GM21423 (cell line): ENCODE data around the gene NR5A2.
"Not testable (repeated sequence)": the region's sequence is repeated elsewhere in the genome, so short reads cannot be mapped to it uniquely, and the experiment has no call there.

Experiments
- ATAC-seq: cut with Tn5 transposase; IDR thresholded peaks from one replicate; pipeline ENCODE4 v1.9.1; 2021; ENCODE audit warnings: mild to moderate bottlenecking, moderate library complexity; ENCODE audit not compliant: unreplicated experiment

Gene NR5A2

DNA sequence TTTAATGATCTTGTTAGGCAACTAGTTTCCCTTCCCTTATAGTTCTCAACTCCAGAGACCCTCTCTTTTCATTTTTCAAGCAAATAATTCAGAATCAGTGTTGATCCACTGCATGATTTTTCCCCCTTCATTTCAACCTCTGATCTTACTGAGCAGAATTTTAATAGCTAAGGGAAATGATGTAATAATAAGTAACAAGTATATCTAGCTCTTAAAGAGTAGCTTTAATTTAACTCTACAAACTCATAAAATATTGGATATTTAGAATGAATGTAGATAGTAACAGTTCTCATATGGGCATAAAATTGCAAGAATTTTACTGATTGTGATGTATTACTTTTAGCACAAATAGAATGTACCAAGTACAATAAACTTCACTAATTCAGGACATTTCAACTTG lies 130.2 kb downstream of the NR5A2 start:
- no peak for ATAC-seq

DNA sequence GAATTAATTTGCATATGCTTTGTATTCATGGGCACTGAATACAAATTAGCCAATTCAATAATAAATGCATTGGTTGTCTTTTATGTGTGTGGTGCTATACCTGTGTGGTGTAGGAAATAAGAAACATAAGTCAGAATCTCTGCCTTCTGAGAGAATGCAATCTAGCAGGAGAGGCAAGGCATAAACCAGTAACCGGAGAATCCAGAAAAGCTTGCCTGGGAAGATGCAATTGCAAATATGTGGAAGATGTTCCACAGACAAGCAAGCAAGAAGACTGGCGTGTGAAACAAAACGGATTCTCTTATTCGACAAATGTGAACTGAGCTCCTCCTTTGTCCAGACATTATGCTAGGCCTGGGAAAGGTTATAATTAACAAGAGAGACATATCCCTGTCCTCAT lies 134.3 kb downstream of the NR5A2 start:
- ATAC-seq: no peak

DNA sequence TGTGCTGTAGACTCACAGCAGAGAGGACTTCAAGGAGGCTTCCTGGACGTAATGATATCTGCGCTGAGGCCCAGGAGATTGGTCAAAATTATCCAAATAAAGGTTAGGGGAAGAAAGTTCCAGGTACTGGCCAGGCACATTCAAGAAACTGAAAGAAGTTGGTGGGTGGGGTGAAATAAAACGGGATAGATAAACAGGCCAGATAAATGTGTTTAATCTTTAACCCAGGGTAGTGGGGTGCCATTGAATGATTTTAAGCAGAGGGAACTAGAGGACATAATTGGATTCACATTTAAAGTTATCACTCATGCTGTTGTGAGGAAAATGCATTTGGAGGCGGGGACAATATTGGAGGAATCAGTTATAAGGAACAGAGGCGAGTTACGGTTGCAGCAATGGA lies 134.7 kb downstream of the NR5A2 start:
- no peak for ATAC-seq

DNA sequence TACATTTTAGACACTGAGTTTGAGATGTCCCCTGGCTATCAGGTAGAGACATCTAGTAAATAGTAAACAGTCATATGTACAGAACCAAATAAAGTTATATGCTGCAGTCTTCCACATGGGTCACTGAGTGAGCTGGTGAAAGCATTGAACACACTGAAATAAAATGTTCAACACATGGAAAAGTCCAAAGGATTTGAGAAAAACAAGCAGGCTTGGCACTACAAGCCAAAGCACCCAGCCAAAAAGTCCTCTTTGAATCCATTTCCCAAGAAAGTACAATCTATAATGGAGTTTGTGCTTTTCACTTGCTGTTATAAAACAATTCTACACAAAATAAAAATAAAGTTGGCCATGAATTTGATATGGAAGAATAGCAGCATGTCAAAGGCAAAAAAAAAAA lies 135.4 kb downstream of the NR5A2 start:
- no peak for ATAC-seq

DNA sequence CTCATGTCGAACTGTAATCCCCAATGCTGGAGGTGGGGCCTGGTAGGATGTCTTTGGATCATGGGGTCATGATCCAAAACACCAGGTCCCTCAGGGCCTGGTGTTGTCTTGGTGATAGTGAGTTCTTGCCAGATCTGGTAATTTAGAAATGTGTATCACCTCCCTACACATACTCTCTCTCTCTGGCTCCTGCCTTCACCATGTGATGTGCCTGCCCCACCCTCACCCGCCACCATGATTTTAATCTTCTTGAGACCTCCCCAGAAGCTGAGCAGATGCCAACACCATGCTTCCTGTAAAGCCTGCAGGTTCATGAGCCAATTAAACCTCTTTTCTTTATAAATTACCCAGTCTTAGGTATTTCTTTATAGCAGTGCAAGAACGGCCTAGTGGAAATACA lies 136.4 kb downstream of the NR5A2 start:
- no peak for ATAC-seq

DNA sequence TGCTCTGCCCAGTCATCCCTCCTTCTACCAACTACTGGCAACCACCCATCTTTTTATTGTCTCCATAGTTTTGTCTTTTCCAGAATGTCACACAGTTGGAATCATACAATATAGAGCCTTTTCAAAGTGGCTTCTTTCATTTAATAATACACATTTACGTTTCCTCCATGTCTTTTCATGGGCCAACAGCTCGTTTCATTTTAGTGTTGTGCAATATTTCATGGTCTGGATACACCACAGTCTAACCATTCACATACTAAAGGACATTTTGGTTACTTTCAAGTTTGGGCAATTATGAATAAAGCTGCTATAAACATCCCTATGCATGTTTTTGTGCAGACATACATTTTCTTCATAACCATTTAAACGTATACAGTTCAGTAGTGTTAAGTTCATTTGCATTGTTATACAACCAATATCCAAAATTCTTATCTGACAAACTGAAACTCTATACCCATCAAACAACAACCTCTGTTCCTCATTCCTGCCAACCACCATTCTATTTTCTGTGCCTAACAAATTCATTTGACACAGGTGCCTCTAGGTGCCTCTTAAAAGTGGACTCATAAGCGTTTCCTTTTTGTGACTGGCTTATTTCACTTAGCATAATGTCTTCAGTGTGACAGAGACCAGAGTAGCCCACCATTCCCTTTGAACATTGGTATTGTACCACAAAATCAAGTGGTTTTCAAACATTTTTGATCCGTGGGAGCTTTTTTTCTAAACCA lies 138.1 kb downstream of the NR5A2 start:
- ATAC-seq: no peak

DNA sequence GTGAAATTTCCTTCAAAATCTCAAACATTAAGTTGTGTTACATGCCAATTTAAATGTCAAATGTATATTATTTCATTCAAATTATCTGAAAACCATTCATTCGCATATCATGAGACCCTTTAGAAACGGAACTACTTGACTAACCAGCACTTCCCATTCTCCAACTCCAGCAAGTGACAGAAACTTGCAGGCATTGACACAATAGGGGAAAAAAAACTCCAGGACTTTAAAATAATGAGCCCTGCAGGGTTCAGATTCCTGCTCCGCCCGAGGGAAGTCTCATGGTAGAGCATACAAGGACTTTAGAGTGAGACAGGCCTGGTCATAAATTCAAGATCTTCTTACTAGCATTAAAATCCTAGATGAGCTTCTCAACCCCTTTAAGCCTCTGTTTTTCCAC lies 138.9 kb downstream of the NR5A2 start:
- no peak for ATAC-seq

DNA sequence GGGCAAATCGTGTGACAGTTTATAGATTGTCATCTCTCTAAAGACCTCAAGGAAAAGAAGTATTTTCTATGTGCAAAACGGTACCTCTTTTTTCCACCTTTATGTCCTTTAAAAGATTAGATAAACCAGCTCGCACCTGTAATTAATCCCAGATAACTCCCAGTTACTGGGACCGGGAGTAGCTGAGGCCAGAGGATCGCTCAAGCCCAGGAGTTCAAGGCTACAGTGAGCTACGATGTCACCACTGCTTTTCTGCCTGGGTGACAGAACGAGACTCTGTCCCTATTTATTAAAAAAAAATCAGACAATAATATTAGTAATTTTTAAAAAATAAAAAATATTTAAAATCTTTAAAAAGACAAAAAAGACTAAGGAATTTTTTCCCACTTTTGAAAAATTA lies 141.4 kb downstream of the NR5A2 start:
- ATAC-seq: no peak

DNA sequence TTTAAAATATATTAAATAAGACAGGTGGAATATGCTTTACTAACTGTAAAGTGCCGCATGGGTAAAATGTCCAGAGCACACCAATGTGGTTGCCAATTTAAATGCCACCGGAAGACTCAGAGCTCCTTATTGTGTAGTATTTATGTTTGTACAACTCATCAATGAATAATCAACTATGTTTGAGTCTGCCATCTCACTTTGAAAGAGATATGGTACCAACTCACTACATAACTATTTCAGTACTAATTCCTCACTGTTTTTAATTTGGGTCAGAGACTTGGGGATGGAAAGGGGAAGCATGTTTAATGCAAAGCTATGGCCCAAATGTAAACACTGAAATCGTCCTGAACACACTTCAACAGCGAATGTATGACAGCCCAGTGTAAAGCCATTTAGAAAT lies 144.8 kb downstream of the NR5A2 start:
- no peak for ATAC-seq

DNA sequence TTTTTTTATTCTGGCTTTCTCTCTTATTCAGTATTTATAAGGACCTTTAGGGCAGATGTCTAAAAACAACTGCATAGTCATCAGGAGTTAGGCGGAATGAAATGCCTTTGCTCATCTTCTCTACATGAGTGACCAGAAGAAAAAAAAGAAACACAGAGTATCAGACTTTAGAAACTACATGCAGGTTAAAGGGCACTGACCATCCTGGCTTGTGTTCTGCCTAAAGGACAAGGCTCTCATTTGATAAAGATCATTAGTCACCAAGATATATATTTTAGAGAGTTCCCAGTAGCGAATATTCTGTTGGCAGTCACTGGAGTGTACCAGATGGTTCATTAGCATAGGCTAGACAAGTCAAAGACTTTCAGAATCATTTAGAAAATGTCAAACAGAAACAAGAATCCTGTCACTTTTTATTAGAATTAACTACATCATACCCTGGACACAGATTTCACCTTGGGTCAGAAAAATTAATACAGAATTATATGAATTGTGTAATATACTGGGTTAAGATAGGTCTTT lies 145.6 kb downstream of the NR5A2 start:
- ATAC-seq: no peak

DNA sequence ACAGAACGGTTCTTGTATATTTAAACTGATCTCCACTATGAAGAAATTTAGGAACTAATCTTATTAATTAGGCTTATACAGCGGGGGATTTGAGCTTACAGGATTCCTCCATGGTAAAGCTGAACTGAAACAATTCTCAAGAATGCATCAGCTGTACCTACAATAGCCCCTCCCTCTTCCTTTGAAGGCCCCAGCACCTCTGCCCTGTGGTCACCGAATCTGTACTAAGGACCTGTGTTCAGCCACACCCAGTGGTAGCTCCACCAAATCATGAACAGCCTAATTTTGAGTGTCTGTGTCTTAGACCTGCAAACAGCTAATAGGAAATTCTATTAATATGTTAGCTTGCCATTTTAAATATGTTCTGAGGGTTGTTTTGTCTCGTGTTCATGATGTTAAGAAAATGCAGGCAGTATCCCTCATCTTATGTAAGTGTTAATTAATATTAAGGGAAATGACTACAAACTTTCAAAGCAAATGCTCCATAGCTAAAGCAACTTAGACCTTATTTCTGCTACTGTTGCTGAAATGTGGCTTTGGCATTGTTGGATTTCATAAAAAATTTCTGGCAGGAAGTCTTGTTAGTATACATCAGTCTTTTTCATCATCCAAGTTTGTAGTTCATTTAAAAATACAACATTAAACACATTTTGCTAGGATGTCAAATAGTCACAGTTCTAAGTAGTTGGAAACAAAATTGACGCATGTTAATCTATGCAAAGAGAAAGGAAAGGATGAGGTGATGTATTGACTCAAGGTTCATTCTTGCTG lies 147.2 kb downstream of the NR5A2 start:
- ATAC-seq: no peak

DNA sequence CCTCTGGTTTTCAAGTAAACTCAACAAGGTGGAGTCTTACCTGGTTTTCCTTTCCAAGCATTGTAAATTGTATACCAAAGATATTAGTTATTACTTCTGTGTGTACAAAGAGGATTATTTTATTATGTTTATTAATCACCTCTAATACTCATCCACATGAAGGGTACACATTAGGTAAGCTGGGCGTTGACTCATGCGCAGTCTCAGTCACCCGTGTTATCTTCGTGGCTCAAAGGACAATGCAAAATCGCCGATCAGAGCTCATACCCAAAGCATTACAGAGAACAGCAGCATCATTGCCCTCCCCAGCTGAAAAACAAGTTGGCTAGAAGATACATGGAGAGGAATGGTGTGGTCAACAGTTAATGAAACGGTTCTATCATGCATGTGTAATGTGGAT lies 148.7 kb downstream of the NR5A2 start:
- no peak for ATAC-seq

DNA sequence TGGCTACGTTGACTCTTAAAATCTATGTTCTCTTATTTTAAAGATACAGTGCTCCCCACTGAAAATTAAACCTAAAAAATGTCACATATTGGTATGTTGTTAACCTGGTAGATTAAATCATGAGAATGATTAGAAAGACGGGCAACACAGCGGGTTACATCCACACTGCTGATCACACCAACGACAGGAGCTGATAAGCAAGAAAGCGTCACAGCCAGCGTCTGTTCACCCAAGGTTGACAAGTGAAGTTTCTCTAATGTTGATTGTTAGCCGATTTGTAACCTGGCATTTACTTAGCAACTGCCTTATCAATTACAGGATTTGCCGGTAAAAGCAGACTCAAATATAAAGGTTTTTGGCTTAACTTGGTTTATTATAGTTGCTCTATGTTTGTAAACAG lies 149.3 kb downstream of the NR5A2 start:
- no peak for ATAC-seq

DNA sequence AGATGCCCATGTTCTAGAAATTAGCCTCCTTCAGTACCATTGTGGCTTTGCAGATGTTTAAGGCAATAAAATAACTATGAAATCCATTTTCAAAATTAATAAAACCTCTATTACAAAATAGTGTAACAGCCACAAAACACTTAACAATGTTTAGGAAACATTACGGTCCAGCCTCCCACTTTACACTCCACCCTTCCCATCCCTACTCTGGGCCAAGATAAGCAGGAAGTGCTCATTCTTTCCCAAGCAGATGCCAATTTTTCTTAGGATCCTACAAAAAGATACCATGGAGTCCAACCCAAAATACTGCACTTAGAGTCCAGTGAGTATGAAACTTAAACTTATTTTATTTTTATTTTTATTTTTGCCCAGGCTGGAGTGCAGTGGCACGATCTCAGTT lies 150.8 kb downstream of the NR5A2 start:
- ATAC-seq: no peak

DNA sequence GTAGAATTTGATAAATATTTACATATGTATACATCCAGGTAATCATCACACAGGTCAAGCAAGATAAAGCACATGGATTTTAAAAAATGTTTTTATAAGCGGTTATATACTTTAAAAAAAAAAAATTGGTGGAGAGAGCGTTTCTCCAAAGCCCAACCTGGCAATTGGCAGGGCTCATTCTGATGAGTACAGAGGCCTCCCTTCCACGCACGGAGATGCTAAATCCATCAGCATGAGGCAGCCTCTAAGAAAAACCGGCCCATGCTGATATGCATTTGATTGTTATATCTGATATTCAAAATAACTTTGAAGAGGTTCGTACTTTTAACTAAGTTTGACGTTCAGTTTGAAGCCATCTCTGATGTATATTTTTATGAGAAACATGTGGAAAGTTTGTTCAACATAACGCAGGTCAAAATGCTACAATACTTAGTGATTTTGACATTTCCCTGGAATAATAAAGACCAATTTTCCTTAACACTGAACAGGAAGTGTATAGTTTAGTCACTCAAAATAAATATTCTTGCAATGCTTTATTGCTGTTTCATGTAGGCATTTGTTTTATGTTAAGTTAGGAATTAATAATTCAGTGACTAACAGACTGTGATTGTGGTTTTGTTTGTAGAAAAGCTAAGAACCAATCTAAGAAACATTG lies 151.7 kb downstream of the NR5A2 start:
- no peak for ATAC-seq

DNA sequence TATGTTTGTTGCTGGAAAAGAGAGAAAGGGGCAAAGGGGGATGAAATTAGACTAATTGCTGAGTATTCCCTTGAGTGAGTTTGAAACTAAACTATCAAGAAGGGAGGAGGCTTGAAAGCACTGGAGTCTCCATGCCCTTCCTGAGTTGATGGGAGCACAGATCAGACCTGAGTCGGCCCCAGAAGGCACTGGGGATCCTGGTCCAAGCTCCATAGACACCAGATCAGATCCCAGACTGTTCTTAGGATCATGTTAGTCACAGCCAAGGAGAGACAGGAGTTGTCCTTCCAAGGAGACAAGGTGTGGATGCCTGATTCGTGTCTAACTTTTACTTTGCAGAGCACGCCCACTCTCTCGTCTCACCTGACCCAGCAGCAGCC lies 152.3 kb downstream of the NR5A2 start:
- ATAC-seq: no peak

DNA sequence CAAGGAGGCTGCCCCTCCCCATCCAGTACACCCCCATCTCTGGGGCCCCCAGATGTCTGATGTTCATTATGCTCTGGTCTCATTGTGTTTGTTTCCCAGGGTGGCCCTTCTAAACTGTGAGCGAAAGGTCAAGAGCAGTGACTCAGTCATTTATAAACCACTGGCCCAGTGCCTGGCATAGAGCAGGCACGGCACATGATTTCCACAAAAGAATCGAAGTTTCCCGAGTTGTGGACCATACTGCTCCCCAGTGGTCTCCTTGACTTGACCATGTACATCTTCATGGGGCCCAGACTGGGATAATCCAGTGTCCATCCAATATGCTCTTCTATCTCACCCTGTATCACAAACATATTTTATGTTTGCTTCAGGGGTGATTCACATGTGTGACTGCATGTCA lies 153.3 kb downstream of the NR5A2 start:
- ATAC-seq: no peak

DNA sequence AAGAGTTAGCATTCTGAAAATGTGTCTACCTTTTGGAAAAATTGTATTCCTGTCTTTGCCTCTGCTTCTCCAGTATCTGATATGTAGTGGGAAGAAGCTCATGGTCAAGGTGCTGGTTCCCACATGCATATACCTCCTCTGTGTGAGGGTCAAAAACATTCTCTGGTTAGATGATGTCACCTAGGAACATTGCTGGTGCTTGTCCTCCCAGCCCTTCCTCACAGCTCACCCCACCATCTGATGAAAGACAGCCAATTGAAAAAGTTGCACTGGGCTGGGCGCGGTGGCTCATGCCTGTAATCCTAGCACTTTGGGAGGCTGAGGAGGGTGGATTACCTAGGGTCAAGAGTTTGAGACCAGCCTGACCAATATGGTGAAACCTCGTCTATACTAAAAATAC lies 154.4 kb downstream of the NR5A2 start:
- ATAC-seq: no peak

DNA sequence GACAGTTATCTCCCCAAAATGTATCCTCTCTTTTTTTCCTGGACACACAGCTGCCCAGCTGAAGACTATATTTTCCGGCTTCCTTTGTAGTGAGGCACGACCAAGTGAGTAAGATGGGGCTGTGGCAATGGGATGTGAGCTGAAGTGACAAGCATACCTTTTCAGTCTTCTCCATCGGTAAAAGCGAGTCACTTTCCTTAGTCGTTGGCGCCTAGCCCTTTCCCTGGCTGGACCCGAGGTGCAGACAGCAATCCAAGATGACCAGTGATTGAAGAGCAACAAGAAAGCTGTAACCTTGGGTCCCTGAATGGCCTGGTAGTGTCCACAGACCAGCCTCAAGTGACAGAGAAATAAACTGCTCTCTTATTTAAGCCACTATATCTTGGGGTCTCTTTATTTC lies 155.2 kb downstream of the NR5A2 start:
- no peak for ATAC-seq

DNA sequence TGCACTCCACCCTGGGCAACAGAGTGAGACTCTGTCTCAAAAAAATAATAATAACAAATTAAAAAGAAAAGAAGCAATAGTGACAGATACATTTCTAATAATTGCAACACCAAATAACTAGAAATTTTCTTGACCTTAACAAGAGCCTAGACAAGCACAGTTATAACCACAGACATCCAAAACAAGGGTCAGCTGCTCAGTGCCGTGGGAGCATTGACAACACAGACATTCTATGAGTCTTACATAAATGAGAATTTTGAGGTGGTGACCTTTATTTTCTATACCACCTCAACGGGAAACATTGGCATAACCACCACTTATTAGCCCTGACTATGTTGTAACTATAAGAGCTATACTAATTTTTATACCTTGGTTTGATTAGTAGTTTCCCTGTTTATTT lies 156.1 kb downstream of the NR5A2 start:
- ATAC-seq: no peak

DNA sequence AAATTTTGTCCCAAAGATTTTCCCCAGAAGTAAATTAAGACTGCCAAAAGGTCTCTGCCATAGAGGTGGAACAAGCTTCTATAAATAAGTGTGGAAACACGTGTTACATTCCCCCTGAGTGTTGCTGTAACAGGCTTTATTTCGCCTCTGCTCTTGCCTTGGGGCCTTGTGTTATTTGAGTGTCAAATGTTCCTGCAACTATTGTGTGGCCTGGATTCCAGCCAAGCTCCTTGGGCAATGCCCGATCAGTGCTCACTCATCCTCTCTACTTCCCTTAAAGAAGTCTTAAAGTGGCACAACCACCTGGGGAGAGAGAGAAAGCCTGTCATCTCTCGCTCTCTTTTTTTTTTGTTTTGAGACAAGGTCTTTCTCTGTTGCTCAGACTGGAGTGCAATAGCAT lies 156.7 kb downstream of the NR5A2 start:
- ATAC-seq: no peak

DNA sequence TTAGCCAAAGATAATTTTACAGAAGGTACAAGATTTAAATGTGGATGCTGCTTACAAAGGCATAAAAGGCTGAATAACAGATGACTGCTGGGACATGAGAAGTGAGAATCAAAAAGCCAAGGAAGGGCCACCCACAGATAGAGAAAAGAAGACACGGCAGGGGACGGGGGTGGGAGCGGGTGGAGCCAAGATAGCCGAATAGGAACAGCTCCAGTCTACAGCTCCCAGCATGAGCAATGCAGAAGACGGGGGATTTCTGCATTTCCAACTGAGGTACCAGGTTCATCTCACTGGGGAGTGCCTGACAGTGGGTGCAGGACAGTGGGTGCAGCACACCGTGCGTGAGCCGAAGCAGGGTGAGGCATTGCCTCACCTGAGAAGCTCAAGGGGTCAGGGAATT lies 157.7 kb downstream of the NR5A2 start:
- not testable (repeated sequence) for ATAC-seq
